ENCODE data around the gene ESM1. TPM values are rescaled to one million over a fixed set of nuclear protein-coding genes. Genes with fewer than 3 reads are reported as not detected.
A peak's percentile ranks its signal among the peaks of the same experiment; 100 is the strongest.

ESM1 gene
- total and polyA plus RNA-seq, 9 of the 15 experiments (the other 6 are each of a cell fraction or from before 2014, with no cell fraction given): not detected

DNA sequence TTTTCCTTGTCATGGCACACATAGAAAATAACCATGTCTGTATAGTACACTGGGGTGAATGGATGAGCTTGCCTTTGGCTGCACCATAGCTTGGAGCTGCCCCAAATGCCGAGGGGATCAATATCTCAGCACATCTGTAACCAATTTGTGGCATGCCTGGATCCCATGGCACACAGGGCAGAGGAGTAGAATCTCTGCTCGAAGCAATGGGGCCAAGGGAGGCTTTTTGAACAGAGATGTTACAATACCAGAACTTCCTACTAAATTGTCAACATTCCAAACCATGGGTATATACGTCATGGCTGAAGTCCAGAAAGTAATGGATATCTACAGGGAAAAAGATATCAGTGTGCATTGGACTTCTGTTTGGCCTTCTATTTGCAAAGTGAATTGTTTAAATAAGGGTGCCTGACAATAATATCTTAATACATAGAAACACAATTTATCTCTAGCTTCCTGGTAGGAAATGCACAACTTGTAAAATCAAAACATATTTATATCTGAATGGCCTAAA lies 39.0 kb downstream of the ESM1 start (continued):
- TF ChIP-seq, protein P1, sequence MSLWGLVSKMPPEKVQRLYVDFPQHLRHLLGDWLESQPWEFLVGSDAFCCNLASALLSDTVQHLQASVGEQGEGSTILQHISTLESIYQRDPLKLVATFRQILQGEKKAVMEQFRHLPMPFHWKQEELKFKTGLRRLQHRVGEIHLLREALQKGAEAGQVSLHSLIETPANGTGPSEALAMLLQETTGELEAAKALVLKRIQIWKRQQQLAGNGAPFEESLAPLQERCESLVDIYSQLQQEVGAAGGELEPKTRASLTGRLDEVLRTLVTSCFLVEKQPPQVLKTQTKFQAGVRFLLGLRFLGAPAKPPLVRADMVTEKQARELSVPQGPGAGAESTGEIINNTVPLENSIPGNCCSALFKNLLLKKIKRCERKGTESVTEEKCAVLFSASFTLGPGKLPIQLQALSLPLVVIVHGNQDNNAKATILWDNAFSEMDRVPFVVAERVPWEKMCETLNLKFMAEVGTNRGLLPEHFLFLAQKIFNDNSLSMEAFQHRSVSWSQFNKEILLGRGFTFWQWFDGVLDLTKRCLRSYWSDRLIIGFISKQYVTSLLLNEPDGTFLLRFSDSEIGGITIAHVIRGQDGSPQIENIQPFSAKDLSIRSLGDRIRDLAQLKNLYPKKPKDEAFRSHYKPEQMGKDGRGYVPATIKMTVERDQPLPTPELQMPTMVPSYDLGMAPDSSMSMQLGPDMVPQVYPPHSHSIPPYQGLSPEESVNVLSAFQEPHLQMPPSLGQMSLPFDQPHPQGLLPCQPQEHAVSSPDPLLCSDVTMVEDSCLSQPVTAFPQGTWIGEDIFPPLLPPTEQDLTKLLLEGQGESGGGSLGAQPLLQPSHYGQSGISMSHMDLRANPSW (CRISPR knock-in tag; IDR thresholded peaks at IDR 0.05): no peak
- no peak for TF ChIP-seq HDAC1 (IDR thresholded peaks at IDR 0.05)

DNA sequence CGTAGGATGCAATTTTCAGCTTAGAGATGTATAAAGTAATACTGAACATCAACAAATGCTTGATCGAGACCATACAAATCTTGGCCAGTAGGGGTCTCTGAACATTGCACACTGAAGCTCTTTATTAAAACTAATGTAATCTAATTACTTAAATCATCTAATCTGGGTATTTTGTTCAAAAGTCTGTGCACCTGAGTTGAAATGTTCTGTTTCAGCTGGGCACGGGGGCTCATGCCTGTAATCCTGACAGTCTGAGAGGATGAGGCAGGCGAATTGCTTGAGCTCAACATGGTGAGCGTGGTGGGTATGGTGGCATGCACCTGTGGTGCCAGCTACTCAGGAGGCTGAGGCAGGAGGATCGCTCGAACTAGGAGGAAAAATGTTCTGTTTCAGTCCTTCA lies 41.0 kb downstream of the ESM1 start:
- Histone ChIP-seq H4K20me1 (replicated peaks; ENCODE audit: control insufficient read depth, insufficient read depth, low read length) (no peaks in the 10 kb centered on the region), H3K27me3 (ENCODE audit: control insufficient read depth in 2 of 2, insufficient read depth in 2 of 2, low read length in 2 of 2) (no peaks in the 10 kb centered on the region), H3K27ac (ENCODE audit: extremely low read depth, low read depth, low read length) (no peak overlapping the region), H3K4me2 (ENCODE audit: insufficient read depth, low read length) (no peak overlapping the region), H3K9me3 (replicated peaks; ENCODE audit: control insufficient read depth, insufficient read depth, low read depth, low read length) (no peaks in the 10 kb centered on the region), H3K4me3 (no peak overlapping the region), H3K79me2 (ENCODE audit: control insufficient read depth, insufficient read depth, low read length) (no peaks in the 10 kb centered on the region), H3K9me1 (ENCODE audit: control insufficient read depth, insufficient read depth, low read length) (no peaks in the 10 kb centered on the region), H3K4me1 (replicated peaks in 1 of 2; ENCODE audit: control insufficient read depth in 2 of 2, insufficient read depth in 2 of 2, low read length in 2 of 2) (no peaks in the 10 kb centered on the region), H2AFZ (ENCODE audit: low read depth, low read length) (no peak overlapping the region), H3K36me3 (ENCODE audit: control insufficient read depth, insufficient read depth, low read length) (no peaks in the 10 kb centered on the region), H3K9ac (ENCODE audit: insufficient read depth in 1 of 2, low read depth in 2 of 2, low read length in 2 of 2) (no peak overlapping the region)
- 5% methylated on average over 7 of the region's 7 CpGs for WGBS (ENCODE audit: insufficient coverage, low coverage, missing lambda C conversion rate)
- FAIRE-seq (peak; percentile 63), DNase-seq (ENCODE audit: extremely low read depth in 1 of 4, low spot score in 3 of 4) (peak; percentile 17 to 29 (median 21)), ATAC-seq (peak; percentile 49; the same call in 1 of the 3 replicates)
- TF ChIP-seq ETV6 (IDR thresholded peaks at IDR 0.05; ENCODE audit: borderline replicate concordance in 1 of 2, low read depth in 2 of 2, low read length in 1 of 2): no peak
- no peak for TF ChIP-seq ETV6 (CRISPR knock-in tag; IDR thresholded peaks at IDR 0.05; ENCODE audit: borderline replicate concordance)
- TF ChIP-seq ZSCAN29 (IDR thresholded peaks at IDR 0.05): no peak
- no peak for TF ChIP-seq YY1 (IDR thresholded peaks at IDR 0.05; ENCODE audit: borderline replicate concordance in 1 of 3, control insufficient read depth in 1 of 3, extremely low read depth in 1 of 3, insufficient read depth in 3 of 3, insufficient read length in 1 of 3, insufficient replicate concordance in 2 of 3, low read depth in 1 of 3, low read length in 2 of 3)
- TF ChIP-seq ZNF830 (CRISPR knock-in tag; IDR thresholded peaks at IDR 0.05): no peak
- TF ChIP-seq, protein P2, sequence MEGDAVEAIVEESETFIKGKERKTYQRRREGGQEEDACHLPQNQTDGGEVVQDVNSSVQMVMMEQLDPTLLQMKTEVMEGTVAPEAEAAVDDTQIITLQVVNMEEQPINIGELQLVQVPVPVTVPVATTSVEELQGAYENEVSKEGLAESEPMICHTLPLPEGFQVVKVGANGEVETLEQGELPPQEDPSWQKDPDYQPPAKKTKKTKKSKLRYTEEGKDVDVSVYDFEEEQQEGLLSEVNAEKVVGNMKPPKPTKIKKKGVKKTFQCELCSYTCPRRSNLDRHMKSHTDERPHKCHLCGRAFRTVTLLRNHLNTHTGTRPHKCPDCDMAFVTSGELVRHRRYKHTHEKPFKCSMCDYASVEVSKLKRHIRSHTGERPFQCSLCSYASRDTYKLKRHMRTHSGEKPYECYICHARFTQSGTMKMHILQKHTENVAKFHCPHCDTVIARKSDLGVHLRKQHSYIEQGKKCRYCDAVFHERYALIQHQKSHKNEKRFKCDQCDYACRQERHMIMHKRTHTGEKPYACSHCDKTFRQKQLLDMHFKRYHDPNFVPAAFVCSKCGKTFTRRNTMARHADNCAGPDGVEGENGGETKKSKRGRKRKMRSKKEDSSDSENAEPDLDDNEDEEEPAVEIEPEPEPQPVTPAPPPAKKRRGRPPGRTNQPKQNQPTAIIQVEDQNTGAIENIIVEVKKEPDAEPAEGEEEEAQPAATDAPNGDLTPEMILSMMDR (IDR thresholded peaks at IDR 0.05 in 2 of 3, conservative IDR thresholded peaks at IDR 0.05 in 1 of 3; ENCODE audit: insufficient read depth in 2 of 3, low read depth in 1 of 3, low read length in 3 of 3): peak; percentile 22 to 65 (median 58)
- peak; percentile 11 to 43; a peak in 2 of 4 replicates for TF ChIP-seq RAD21 (CRISPR knock-in tag; conservative IDR thresholded peaks at IDR 0.05 in 1 of 2, IDR thresholded peaks at IDR 0.05 in 1 of 2)
- TF ChIP-seq DMBX1 (CRISPR knock-in tag; IDR thresholded peaks at IDR 0.05; ENCODE audit: borderline replicate concordance): no peak
- no peak for TF ChIP-seq FOXM1 (IDR thresholded peaks at IDR 0.05; ENCODE audit: low read depth)
- no peak for TF ChIP-seq FOXM1 (CRISPR knock-in tag; IDR thresholded peaks at IDR 0.05; ENCODE audit: low read depth)
- no peak for TF ChIP-seq KLF10 (CRISPR knock-in tag; IDR thresholded peaks at IDR 0.05)
- no peak for TF ChIP-seq NUFIP1 (IDR thresholded peaks at IDR 0.05; ENCODE audit: partially characterized antibody)
- TF ChIP-seq ASH1L (IDR thresholded peaks at IDR 0.05; ENCODE audit: borderline replicate concordance, low read depth, partially characterized antibody): no peak
- intact Hi-C loops (cut with micrococcal nuclease) (loop anchor here (1.0 kb wide), 1 partner anchor 202 kb away; no protein-coding TSS in a partner anchor), in situ Hi-C loops (cut with MboI) (no loop called here)
- CTCF ChIA-PET (ENCODE audit: low intra/inter-chr PET ratio): interaction anchor here (1.1 to 1.4 kb wide), 3 partner anchors 202 to 215 kb away, joined by 7 to 8 read pairs (median 7); partner anchors contain the start of gene GPX8
- POLR2A ChIA-PET: interaction anchor here (1.5 kb wide), 1 partner anchor 10 kb away, joined by 3 read pairs; no protein-coding TSS in a partner anchor
- BruUV-seq (replicated peaks): no TSS peak
